Natural killer cell (primary cell): ENCODE data around the gene VDAC1. TPM values are rescaled to one million over a fixed set of nuclear protein-coding genes. Genes with fewer than 3 reads are reported as not detected.

ENCODE experiments used
- ATAC-seq, 3 donors: fragments of 150-1000 bp in 2 of 3; fragments of 200-7000 bp in 1 of 3; cut with Tn5 transposase; 1 replicate in 1 of 3; 2 replicates in 2 of 3; pipeline ENCODE4 v1.10.0; 2021; ENCODE audit warnings: mild to moderate bottlenecking in 2 of 3, moderate library complexity in 2 of 3
- DNase-seq, 2 donors: peaks; one replicate each; pipeline versions ENCODE4 v3.0.0 to v3.0.0-alpha.2; 2013 to 2021; ENCODE audit warnings: mixed read lengths in 1 of 2
- H3K27ac ChIP-seq: one replicate; pipeline ENCODE4 v1.5.1; 2013; ENCODE audit warnings: mild to moderate bottlenecking, low read length
- H3K27me3 ChIP-seq: one replicate; pipeline ENCODE4 v1.6.1; 2013; ENCODE audit warnings: low read length; ENCODE audit not compliant: control insufficient read depth, insufficient read depth
- H3K36me3 ChIP-seq: one replicate; pipeline ENCODE4 v1.6.1; 2013; ENCODE audit warnings: low read length; ENCODE audit not compliant: control insufficient read depth, insufficient read depth
- H3K4me1 ChIP-seq: one replicate; pipeline ENCODE4 v1.6.1; 2013; ENCODE audit warnings: low read length; ENCODE audit not compliant: control insufficient read depth, insufficient read depth
- H3K4me3 ChIP-seq: one replicate; pipeline ENCODE4 v1.5.1; 2013; ENCODE audit warnings: low read length
- H3K9me3 ChIP-seq: one replicate; pipeline ENCODE4 v1.6.1; 2013; ENCODE audit warnings: low read length; ENCODE audit not compliant: control insufficient read depth, insufficient read depth
- H3K27ac Mint-ChIP-seq, 2 donors: one replicate each; pipeline ENCODE4 v1.8.0; 2022; ENCODE audit warnings: mild to moderate bottlenecking in 2 of 2, mixed read lengths in 2 of 2, moderate library complexity in 1 of 2
- H3K27me3 Mint-ChIP-seq, 2 donors: one replicate each; pipeline ENCODE4 v1.8.0; 2022; ENCODE audit warnings: low read depth in 2 of 2, mixed read lengths in 2 of 2
- H3K36me3 Mint-ChIP-seq: one replicate; pipeline ENCODE4 v1.8.0; 2022; ENCODE audit warnings: mixed read lengths
- H3K4me1 Mint-ChIP-seq, 2 donors: one replicate each; pipeline ENCODE4 v1.8.0; 2022; ENCODE audit warnings: mixed read lengths in 2 of 2
- H3K4me3 Mint-ChIP-seq: one replicate; pipeline ENCODE4 v1.8.0; 2022; ENCODE audit warnings: mild to moderate bottlenecking, moderate library complexity, mixed read lengths
- H3K9me3 Mint-ChIP-seq, 2 donors: one replicate each; pipeline ENCODE4 v1.8.0; 2022; ENCODE audit warnings: mixed read lengths in 2 of 2
- WGBS: methylation state at CpG from one replicate; pipeline ENCODE4 v1.1.7; 2013; ENCODE audit warnings: missing lambda C conversion rate; ENCODE audit not compliant: insufficient coverage; 5-methylcytosine and 5-hydroxymethylcytosine counted together
- intact Hi-C: fragments of 100-400 bp; cut with micrococcal nuclease; formaldehyde crosslinking; loops from one replicate; pipeline ENCODE4 v1.14.2; 2022
- total RNA-seq, 4 donors: library from RNA; stranded (reverse); fragments of 120-200 nt in 1 of 4; gene quantifications; one replicate each; pipeline versions ENCODE4 v1.2.3 to v1.2.4, GENCODE V29; 2013 to 2022
- TF ChIP-seq, protein P1 (sequence below): fragments of 200-600 bp; IDR thresholded peaks from one replicate; pipeline ENCODE4 v1.8.0; 2022; ENCODE audit warnings: antibody characterized with exemption

VDAC1 gene
- total RNA-seq, 3 donors from 2014 or later (not counting 1 experiment from before 2014, with no cell fraction given): 54.0 to 63.3 (median 60.2) TPM

DNA sequence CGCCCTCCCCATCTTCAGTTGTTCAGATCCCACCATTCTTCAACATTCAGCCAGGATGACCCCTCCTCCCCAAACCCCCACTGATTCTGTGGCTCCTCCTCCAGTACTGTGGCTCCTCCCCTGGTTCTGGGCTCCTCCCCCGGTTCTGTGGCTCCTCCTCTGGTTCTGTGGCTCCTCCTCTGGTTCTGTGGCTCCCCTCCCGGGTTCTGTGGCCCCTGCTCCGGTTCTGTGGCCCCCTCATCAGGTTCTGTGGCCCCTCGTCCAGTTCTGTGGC lies 69.2 kb downstream of the VDAC1 start:
- intact Hi-C loops: no loop called here
- TF ChIP-seq, protein P1, sequence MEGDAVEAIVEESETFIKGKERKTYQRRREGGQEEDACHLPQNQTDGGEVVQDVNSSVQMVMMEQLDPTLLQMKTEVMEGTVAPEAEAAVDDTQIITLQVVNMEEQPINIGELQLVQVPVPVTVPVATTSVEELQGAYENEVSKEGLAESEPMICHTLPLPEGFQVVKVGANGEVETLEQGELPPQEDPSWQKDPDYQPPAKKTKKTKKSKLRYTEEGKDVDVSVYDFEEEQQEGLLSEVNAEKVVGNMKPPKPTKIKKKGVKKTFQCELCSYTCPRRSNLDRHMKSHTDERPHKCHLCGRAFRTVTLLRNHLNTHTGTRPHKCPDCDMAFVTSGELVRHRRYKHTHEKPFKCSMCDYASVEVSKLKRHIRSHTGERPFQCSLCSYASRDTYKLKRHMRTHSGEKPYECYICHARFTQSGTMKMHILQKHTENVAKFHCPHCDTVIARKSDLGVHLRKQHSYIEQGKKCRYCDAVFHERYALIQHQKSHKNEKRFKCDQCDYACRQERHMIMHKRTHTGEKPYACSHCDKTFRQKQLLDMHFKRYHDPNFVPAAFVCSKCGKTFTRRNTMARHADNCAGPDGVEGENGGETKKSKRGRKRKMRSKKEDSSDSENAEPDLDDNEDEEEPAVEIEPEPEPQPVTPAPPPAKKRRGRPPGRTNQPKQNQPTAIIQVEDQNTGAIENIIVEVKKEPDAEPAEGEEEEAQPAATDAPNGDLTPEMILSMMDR: no peak
- no peak overlapping the region for H3K27ac Mint-ChIP-seq
- WGBS: 84% methylated on average over 5 of the region's 5 CpGs
- ATAC-seq: no peak
- no peaks in the 10 kb centered on the region for H3K36me3 Mint-ChIP-seq
- Histone ChIP-seq H3K27ac (peak overlapping the region; percentile 77), H3K27me3 (no peaks in the 10 kb centered on the region), H3K36me3 (no peaks in the 10 kb centered on the region), H3K4me1 (peaks cover 40% of the 10 kb centered on the region), H3K9me3 (no peaks in the 10 kb centered on the region), H3K4me3 (no peak overlapping the region)
- H3K9me3 Mint-ChIP-seq: peaks cover 0 to 3% of the 10 kb centered on the region in 2 donors
- H3K27me3 Mint-ChIP-seq: peaks cover 0 to 7% of the 10 kb centered on the region in 2 donors
- no peak for DNase-seq
- no peak overlapping the region for H3K4me3 Mint-ChIP-seq
- H3K4me1 Mint-ChIP-seq: peaks cover 7% of the 10 kb centered on the region in 2 donors

DNA sequence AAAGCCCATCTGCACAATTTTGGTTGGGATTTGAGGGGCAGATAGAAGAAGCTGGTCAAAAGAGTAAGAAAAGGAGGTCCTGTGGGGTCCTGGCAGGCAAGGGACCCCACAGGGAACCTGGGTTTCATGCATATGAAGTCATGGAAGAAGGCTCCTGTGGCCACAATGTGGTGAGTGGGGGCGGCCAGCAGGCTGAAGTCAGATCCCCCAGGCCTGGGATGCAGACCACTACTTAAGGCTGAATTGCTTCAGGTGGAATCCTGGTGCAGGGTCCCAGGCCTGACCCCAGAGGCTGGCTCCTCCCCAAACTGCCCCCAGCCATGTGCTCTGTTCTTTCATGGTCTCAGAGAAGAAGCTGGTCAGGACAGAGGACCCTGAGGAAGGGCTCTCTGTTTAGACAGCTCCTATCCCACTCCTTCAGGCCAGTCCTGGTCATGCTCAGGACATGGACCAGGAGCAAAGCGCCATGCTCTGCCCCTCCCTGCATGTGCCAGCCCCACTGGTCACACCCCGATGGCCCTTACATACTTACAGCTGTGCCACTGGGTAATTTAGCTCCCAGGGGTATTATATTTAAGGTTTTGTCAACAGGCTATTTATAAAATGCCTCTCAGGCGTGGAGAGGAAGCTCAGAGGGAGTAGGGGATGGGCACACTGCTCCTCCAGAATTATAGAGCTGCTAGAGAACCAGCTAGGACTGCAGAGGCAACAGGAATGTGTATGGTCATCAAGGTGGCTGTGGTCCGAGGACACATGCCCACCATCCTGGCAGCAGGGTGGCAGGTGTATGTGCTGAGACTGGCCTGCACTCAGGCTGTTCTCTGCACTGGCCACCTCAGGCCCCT lies 69.7 kb downstream of the VDAC1 start:
- ATAC-seq (no peak), DNase-seq (no peak)
- Mint-ChIP-seq H3K27ac (no peak overlapping the region), H3K36me3 (no peaks in the 10 kb centered on the region), H3K27me3 (peaks cover 0 to 7% of the 10 kb centered on the region in 2 donors), H3K4me1 (peaks cover 12 to 13% of the 10 kb centered on the region in 2 donors), H3K4me3 (no peak overlapping the region), H3K9me3 (peaks cover 0 to 3% of the 10 kb centered on the region in 2 donors)
- WGBS: 59% methylated on average over 5 of the region's 5 CpGs
- no peaks in the 10 kb centered on the region for H3K9me3 ChIP-seq
- no peaks in the 10 kb centered on the region for H3K27me3 ChIP-seq
- peaks cover 46% of the 10 kb centered on the region for H3K4me1 ChIP-seq
- peak overlapping the region; percentile 77 for H3K27ac ChIP-seq
- intact Hi-C loops: no loop called here
- H3K4me3 ChIP-seq: no peak overlapping the region
- no peaks in the 10 kb centered on the region for H3K36me3 ChIP-seq
- TF ChIP-seq, protein P1: no peak

DNA sequence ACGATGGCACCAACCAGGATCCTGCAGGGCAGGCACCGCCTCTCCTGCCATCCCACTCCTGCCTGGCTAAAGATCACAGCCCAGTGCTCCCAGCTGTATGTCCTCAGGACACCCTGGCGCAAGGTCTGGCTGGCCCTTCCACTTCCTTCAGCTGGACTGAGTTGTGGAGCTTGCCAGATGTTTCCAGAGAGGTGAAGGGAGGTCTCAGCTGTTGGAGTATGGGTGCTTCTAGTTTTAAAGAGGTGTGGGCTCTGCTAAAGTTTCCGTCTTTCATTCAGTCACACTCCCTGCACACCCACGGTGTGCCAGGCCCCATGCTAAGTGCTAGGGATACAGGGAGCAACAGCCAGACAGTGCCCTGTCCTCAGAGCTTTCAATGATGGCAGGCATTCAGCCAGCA lies 70.5 kb downstream of the VDAC1 start:
- Mint-ChIP-seq H3K9me3 (peaks cover 0 to 3% of the 10 kb centered on the region in 2 donors), H3K27ac (no peak overlapping the region), H3K27me3 (peaks cover 0 to 7% of the 10 kb centered on the region in 2 donors), H3K36me3 (no peaks in the 10 kb centered on the region), H3K4me3 (no peak overlapping the region), H3K4me1 (peaks cover 14 to 18% of the 10 kb centered on the region in 2 donors)
- 64% methylated on average over 5 of the region's 5 CpGs for WGBS
- TF ChIP-seq, protein P1: no peak
- H3K36me3 ChIP-seq: no peaks in the 10 kb centered on the region
- H3K4me1 ChIP-seq: peaks cover 52% of the 10 kb centered on the region
- H3K9me3 ChIP-seq: no peaks in the 10 kb centered on the region
- intact Hi-C loops: no loop called here
- H3K27me3 ChIP-seq: no peaks in the 10 kb centered on the region
- H3K4me3 ChIP-seq: no peak overlapping the region
- DNase-seq (no peak), ATAC-seq (no peak)
- H3K27ac ChIP-seq: peak overlapping the region; percentile 77
